Retinal pigment epithelial cell (primary cell): ENCODE data around the gene DTX1.

Experiments
- DNase-seq: peaks from one replicate; pipeline ENCODE4 v3.0.0-alpha.2; 2010; ENCODE audit warnings: low read depth
- H3K4me3 ChIP-seq: 2 replicates; pipeline ENCODE4 v1.5.1; 2011; ENCODE audit warnings: mild to moderate bottlenecking, low read length, control low read depth, moderate library complexity
- TF ChIP-seq, protein P1 (sequence below): conservative IDR thresholded peaks from 2 replicates; pipeline ENCODE4 v1.5.1; 2011; ENCODE audit warnings: low read depth, low read length, control low read depth, inconsistent platforms

Gene DTX1

DNA sequence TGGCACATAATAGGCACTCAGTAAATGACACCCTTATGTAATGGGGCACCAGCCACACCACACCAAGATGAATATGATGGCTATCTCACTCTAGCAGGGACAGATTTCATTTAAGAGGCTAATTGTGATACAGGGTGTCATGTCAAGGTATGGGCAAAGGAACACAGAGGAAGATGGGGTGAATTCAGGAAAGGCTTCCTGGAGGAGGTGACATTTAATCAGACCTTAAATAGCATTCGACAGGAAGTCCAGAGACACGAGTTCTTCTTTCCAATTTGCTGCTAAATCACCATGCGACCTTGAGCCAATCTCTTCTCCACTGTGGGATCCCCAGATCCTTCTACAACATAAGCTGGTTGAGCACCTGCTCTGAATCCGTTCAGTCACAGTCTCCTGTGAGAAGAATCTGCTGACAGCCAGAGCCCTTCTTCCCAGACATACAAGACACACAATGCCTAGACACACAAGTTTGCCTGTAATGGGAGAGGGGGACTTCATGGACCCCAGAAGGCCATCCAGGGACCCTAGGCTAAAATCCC, 1.5 kb upstream of the DTX1 start:
- TF ChIP-seq, protein P1, sequence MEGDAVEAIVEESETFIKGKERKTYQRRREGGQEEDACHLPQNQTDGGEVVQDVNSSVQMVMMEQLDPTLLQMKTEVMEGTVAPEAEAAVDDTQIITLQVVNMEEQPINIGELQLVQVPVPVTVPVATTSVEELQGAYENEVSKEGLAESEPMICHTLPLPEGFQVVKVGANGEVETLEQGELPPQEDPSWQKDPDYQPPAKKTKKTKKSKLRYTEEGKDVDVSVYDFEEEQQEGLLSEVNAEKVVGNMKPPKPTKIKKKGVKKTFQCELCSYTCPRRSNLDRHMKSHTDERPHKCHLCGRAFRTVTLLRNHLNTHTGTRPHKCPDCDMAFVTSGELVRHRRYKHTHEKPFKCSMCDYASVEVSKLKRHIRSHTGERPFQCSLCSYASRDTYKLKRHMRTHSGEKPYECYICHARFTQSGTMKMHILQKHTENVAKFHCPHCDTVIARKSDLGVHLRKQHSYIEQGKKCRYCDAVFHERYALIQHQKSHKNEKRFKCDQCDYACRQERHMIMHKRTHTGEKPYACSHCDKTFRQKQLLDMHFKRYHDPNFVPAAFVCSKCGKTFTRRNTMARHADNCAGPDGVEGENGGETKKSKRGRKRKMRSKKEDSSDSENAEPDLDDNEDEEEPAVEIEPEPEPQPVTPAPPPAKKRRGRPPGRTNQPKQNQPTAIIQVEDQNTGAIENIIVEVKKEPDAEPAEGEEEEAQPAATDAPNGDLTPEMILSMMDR = no peak
- DNase-seq = no peak
- H3K4me3 ChIP-seq = no peak overlapping the region

DNA sequence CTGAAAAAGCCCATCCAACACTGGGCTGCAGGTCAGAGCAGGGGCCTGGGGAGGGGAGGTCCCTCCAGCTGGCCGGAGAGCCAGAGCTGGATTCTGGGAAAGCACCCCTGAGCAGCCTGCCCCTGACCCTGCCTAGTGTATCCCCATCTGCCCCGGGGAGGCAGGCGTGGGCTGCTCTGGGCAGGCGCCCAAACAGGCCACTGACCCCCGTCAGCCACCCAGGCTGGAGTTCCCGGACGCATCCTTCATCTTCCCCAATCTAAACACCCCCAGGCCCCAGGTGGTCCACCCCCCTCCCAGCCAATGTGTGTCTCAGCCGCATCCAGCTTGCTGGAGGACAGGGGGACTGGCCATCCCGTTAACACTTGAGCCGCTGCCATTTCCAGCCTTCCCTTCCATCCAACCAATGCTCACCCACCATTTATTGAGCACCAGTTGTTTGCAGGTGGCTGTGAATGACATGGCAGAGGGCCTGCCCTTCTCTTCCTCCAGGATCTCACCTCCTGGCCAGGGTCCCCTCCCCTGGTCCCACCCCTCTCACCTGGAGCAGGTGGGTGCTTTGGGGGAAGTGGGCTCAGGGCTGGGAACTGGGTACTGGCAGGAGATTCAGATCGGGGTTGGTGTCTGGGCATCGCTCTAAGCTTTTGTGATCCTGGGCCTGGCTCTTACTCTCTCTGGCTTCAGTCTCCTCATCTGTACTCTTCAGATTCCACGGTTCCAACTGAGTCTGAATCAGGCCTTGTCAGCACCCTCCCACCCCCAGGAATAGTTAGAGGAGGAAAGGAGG, 743 bp upstream of the DTX1 start:
- no peak for DNase-seq
- H3K4me3 ChIP-seq = no peak overlapping the region
- TF ChIP-seq, protein P1 = no peak

DNA sequence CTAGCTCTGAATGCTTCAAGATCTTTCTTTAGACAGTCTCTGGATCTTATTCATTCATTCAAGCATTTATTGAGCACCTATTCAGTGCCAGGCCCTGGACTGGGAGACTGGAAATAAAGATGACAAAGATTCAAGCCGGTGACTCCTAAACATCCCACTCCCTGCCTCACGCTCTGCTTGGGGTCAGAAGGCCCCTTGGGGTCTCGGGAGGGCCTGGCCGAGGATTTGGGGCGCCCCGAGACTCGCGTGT, 224 bp upstream of the DTX1 start:
- no peak for DNase-seq
- TF ChIP-seq, protein P1 = no peak
- no peak overlapping the region for H3K4me3 ChIP-seq

DNA sequence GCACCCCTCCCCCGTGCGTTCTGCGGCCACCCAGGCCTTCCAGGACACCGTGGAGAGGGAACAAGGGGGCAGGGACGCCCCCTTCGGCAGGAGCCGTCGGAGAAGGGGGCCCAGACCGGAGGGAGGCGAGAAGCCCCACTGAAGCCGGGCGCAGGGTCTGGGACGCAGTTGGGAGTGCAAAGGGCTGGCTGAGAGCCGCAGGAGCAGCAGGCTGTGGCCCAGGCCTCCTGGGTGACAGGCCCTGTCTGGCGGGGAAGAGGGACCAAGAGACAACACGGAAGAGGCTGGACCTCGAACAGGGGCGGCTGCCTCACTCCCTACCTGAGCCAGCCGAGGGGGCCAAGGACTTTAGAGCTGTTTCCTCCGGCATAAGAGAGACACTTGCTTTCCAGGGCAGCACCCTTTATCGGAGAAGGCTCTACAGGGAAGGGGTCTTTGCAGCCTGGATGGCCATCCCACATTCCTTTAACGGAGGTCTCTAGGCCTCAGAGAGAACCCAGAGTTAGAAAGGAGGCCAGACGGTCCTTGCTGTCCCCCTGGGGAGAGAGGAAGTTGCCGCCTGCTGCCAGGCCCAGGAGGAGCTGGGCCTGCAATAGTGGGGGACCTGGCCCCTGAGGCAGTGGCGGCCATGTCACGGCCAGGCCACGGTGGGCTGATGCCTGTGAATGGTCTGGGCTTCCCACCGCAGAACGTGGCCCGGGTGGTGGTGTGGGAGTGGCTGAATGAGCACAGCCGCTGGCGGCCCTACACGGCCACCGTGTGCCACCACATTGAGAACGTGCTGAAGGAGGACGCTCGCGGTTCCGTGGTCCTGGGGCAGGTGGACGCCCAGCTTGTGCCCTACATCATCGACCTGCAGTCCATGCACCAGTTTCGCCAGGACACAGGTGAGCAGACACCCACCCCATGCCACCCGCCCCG, 1.3 kb downstream of the DTX1 start:
- H3K4me3 ChIP-seq = no peak overlapping the region
- no peak for DNase-seq

DNA sequence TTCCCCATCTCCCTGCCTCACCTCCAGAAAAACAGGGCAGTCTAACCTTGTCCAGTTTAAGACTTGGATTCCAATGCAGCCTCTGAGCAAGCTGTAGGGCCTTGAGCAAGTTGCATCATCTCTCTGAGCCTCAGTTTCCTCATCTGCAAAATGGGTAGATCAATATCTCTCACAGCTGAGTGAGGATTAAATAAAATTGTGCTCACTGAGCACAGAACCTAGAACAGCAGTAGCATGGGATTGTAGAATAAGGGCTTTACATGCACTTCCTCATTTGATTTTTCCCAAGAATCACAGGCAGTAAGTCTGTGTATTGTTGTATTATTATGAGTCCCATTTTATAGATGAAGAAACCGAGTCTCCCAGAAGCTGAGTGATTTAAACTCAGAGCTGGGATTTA, 2.0 kb downstream of the DTX1 start:
- DNase-seq = no peak
- TF ChIP-seq, protein P1 = no peak
- no peak overlapping the region for H3K4me3 ChIP-seq

More for the DNA sequence above, 1.3 kb downstream of the DTX1 start:
- TF ChIP-seq, protein P1 = no peak

DNA sequence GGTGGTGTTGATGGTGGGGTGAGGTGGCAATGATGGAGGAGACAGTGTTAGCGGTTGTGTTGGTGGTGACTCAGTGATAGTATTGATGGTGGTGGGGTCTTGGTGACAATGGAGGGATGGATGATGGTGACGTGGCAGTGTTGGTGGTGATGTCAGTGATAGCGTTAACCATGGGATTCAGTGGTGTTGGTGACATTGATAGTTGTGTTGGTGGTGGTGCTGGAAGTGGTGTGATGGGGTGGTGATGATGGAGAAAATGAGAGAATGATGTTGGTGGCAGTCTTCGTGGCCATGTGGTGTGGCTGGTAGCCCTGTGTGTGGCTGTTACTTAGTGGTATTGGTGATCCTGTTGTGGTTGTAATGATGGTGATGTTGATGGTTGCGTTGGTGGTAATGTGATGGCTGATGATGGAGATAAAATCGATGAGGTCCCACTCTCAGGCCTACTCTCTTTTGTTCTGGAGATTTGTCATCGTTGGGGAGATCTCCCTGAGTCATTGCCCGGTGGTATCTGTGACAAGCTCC, 2.6 kb downstream of the DTX1 start:
- H3K4me3 ChIP-seq = no peak overlapping the region
- DNase-seq = no peak
- TF ChIP-seq, protein P1 = no peak
